Activated CD4-positive, alpha-beta T cell treated with anti-CD3 and anti-CD28 coated beads, Interleukin-2, amount 10 ng/mL, durations not matched to agents 7 days and 5 days (primary cell): ENCODE results near the gene CFAP97D1. TPM values are rescaled to one million over a fixed set of nuclear protein-coding genes. Genes with fewer than 3 reads are reported as not detected.
"Not testable (repeated sequence)": the region's sequence is repeated elsewhere in the genome, so short reads cannot be mapped to it uniquely, and the experiment has no call there.

Experiments used
- CTCF ChIA-PET: fragments of 350-600 bp; sonication (Branson Sonifier 250); formaldehyde crosslinking; loops from one replicate; lab custom pipeline; 2021; ENCODE audit warnings: antibody characterized with exemption; lab: Charles Lee
- POLR2A ChIA-PET: fragments of 350-600 bp; sonication (Branson Sonifier 250); formaldehyde crosslinking; loops from one replicate; lab custom pipeline; 2021; ENCODE audit warnings: antibody characterized with exemption; lab: Charles Lee
- DNase-seq: peaks from one replicate; pipeline ENCODE4 v3.0.0-alpha.2; 2020
- H3K27ac Mint-ChIP-seq: one replicate; pipeline ENCODE4 v1.8.0; 2021; ENCODE audit warnings: mild to moderate bottlenecking, moderate library complexity, mixed read lengths
- H3K27me3 Mint-ChIP-seq: one replicate; pipeline ENCODE4 v1.8.0; 2021; ENCODE audit warnings: mixed read lengths
- H3K36me3 Mint-ChIP-seq: one replicate; pipeline ENCODE4 v1.8.0; 2021; ENCODE audit warnings: low read depth, mixed read lengths
- H3K4me1 Mint-ChIP-seq: one replicate; pipeline ENCODE4 v1.8.0; 2021; ENCODE audit warnings: mixed read lengths
- H3K4me3 Mint-ChIP-seq: one replicate; pipeline ENCODE4 v1.8.0; 2021; ENCODE audit warnings: mild to moderate bottlenecking, moderate library complexity, mixed read lengths
- H3K9me3 Mint-ChIP-seq: one replicate; pipeline ENCODE4 v1.8.0; 2021; ENCODE audit warnings: mixed read lengths
- total RNA-seq, 2 experiments: library from RNA; stranded (reverse); gene quantifications; one replicate each; pipeline ENCODE4 v1.2.3, GENCODE V29; 2021

The CFAP97D1 gene
- total RNA-seq, 2 experiments from 2014 or later = not detected

DNA sequence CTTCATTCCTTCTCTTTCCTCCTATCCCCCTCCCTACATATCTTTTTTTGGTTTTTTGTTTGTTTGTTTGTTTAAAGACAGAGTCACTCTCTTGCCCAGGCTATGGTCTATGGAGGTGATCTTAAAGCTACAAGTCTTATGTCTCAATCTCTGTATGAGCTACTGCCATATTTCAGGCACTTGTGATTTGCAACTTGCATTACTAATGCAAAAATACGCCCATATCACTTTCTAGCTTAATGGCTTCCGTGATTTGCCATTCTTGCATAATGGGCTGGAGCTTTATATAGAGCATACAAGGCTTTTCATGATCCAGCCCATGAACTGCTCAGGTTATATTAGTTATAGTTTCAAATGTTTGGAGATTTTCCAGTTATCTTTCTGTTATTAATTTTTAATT is 7.5 kb downstream of the CFAP97D1 start:
- ChIA-PET CTCF (no interaction called here), POLR2A (no interaction called here)
- no peak for DNase-seq
- Mint-ChIP-seq H3K4me1 (peaks cover 4% of the 10 kb centered on the region), H3K27ac (peak overlapping the region; percentile 46), H3K4me3 (no peak overlapping the region), H3K27me3 (peaks cover 25% of the 10 kb centered on the region), H3K36me3 (no peaks in the 10 kb centered on the region), H3K9me3 (no peaks in the 10 kb centered on the region)

DNA sequence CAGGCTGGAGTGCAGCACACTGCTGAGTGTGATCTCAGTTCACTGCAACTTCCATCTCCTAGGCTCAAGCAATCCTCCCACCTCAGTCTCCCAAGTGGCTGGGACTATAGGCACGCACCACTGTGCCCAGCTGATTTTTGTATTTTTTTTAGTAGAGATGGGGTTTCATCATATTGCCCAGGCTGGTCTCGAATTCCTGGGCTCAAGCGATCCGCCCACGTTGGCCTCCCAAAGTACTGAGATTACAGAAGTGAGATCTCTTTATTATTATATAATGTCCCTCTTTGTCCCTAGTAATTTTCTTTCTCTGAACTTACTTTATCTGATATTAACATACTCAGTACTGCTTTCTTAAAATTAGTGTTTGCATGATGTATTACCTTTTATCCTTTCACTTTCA is 8.3 kb downstream of the CFAP97D1 start:
- peaks cover 4% of the 10 kb centered on the region for H3K4me1 Mint-ChIP-seq

DNA sequence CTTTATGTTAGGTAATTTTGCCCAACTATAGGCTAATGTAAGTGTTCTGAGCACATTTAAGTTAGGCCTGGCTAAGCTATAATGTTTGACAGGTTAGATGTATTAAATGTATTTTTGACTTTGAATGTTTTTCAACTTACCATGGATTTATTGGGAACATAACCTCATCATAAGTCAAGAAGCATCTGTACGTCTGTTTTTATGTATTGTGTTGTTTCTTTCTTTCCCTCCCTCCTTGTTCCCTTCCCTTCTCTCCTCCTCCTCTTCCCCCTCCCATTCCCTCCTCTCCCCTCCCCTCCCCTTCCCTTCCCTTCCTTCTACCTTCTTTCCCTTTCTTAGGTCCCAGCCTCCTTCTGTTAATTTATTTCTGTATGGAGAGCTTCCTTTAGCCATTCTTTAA is 9.2 kb downstream of the CFAP97D1 start:
- Mint-ChIP-seq H3K36me3 (no peaks in the 10 kb centered on the region), H3K4me1 (peaks cover 4% of the 10 kb centered on the region), H3K27ac (no peak overlapping the region), H3K4me3 (no peak overlapping the region), H3K27me3 (peaks cover 20% of the 10 kb centered on the region), H3K9me3 (no peaks in the 10 kb centered on the region)
- DNase-seq = no peak
- CTCF ChIA-PET = interaction anchor here (0.7 kb wide), 1 partner anchor 97 kb away, joined by 3 read pairs; no protein-coding TSS in a partner anchor
- POLR2A ChIA-PET = no interaction called here

More for the DNA sequence above, 8.3 kb downstream of the CFAP97D1 start:
- H3K27ac Mint-ChIP-seq = no peak overlapping the region
- ChIA-PET CTCF (no interaction called here), POLR2A (no interaction called here)
- no peak for DNase-seq
- H3K27me3 Mint-ChIP-seq = peaks cover 21% of the 10 kb centered on the region
- H3K36me3 Mint-ChIP-seq = no peaks in the 10 kb centered on the region
- H3K9me3 Mint-ChIP-seq = no peaks in the 10 kb centered on the region
- H3K4me3 Mint-ChIP-seq = no peak overlapping the region

DNA sequence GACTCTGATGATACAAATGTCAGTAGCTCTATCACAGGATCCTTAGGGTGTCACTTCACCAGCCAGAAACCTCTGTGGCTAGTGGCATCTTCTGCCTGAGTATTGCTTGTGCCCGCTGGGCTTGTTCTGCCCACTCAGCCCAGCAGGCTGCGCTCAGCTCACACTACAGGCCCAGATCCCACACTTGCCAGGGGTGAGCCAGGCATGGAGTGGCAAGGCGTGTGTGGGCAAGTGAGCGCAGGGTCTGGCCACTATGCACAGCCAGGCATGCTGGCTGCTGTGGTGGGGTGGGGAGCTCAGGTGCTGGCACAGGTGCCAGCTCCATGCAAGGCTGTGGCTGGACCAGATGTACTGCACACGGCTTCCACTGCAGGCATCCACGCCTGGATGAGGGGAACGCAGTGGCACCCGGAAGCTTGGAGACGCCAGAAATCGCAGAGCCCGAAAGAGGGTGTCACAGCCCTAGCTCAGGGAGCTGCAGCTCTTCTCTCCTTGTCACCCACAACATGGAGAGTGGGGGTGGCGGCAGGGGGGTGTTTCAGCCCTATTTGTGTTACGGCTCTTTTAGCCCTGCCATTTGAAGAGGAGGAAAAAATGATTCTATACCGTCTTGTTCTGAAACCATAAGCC is 10.2 kb downstream of the CFAP97D1 start:
- no peaks in the 10 kb centered on the region for H3K9me3 Mint-ChIP-seq
- H3K27me3 Mint-ChIP-seq = peaks cover 23% of the 10 kb centered on the region
- no peak overlapping the region for H3K4me3 Mint-ChIP-seq
- peaks cover 4% of the 10 kb centered on the region for H3K4me1 Mint-ChIP-seq
- POLR2A ChIA-PET = interaction anchor here (0.6 kb wide), 1 partner anchor 526 kb away, joined by 3 read pairs; no protein-coding TSS in a partner anchor
- no peak overlapping the region for H3K27ac Mint-ChIP-seq
- H3K36me3 Mint-ChIP-seq = no peaks in the 10 kb centered on the region
- CTCF ChIA-PET = interaction anchor here (1.0 to 1.3 kb wide), 2 partner anchors 50 to 74 kb away, joined by 3 to 4 read pairs; no protein-coding TSS in a partner anchor
- no peak for DNase-seq

DNA sequence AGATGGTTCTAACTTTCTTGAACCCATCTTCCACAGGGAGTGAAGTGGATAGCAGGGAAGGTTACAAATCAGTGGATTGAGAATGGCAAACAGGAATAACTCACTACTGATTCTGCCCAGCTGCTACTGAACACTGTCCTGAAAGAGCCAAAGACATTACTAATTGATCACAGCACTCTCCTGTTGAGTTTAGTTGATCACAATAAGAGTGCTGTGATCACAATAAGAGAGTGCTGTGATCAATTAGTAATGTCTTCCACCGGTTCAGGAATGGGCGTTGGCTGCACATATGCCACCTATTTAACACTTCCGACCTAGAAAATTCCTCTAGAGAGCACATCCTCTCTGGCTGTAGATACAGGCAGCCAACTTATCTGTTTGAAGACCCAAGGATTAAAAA is 11.4 kb downstream of the CFAP97D1 start:
- ChIA-PET POLR2A (interaction anchor here (0.6 kb wide), 1 partner anchor 74 kb away, joined by 12 read pairs; no protein-coding TSS in a partner anchor), CTCF (interaction anchor here (0.6 kb wide), 2 partner anchors 248 to 909 kb away, joined by 3 to 5 read pairs; no protein-coding TSS in a partner anchor)
- Mint-ChIP-seq H3K4me3 (no peak overlapping the region), H3K27me3 (peaks cover 30% of the 10 kb centered on the region), H3K36me3 (no peaks in the 10 kb centered on the region), H3K9me3 (no peaks in the 10 kb centered on the region), H3K27ac (no peak overlapping the region), H3K4me1 (peaks cover 4% of the 10 kb centered on the region)
- no peak for DNase-seq

DNA sequence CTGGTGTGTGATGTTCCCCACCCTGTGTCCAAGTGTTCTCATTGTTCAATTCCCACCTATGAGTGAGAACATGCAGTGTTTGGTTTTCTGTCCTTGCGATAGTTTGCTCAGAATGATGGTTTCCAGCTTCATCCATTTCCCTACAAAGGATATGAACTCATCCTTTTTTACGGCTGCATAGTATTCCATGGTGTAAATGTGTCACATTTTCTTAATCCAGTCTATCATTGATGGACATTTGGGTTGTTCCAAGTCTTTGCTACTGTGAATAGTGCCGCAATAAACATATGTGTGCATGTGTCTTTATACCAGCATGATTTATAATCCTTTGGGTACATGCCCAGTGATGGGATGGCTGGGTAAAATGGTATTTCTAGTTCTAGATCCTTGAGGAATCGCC is 12.4 kb downstream of the CFAP97D1 start:
- H3K4me1 Mint-ChIP-seq, DNase-seq, H3K9me3 Mint-ChIP-seq, CTCF ChIA-PET, H3K4me3 Mint-ChIP-seq, H3K36me3 Mint-ChIP-seq, POLR2A ChIA-PET, H3K27ac Mint-ChIP-seq: not testable (repeated sequence)
- peaks cover 35% of the 10 kb centered on the region for H3K27me3 Mint-ChIP-seq

DNA sequence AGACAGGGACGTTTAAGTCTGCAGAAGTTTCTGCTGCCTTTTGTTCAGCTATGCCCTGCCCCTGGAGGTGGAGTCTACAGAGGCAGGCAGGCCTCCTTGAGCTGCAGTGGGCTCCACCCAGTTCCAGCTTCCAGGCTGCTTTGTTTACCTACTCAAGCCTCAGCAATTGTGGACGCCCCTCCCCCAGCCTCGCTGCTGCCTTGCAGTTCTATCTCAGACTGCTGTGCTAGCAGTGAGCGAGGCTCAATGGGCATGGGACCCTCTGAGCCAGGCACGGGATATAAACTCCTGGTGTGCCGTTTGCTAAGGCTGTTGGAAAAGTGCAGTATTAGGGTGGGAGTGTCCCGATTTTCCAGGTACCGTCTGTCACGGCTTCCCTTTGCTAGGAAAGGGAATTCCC is 17.8 kb downstream of the CFAP97D1 start:
- peaks cover 39% of the 10 kb centered on the region for H3K27me3 Mint-ChIP-seq
- POLR2A ChIA-PET, H3K36me3 Mint-ChIP-seq, H3K4me1 Mint-ChIP-seq, H3K4me3 Mint-ChIP-seq, CTCF ChIA-PET, H3K27ac Mint-ChIP-seq, DNase-seq, H3K9me3 Mint-ChIP-seq: not testable (repeated sequence)

DNA sequence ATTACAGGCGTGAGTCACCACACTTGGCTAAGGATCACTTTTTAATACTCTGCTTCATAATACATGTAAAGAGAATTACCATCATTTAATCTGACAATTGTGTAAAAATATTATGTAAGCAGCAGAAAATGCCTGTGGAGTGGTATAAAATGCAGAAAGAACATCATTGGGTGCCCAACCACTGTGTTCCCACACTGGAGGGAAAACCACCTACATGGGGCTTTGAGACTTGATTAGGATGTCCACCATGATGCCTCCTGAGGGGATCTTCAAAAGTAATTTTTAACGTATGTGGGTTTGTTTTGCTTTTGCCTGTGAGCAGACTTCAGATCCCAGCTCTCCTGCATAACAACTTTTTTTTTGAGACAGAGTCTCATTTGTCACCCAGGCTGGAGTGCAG is 18.8 kb downstream of the CFAP97D1 start:
- POLR2A ChIA-PET = no interaction called here
- H3K36me3 Mint-ChIP-seq = no peaks in the 10 kb centered on the region
- H3K4me1 Mint-ChIP-seq = no peaks in the 10 kb centered on the region
- DNase-seq = no peak
- no peaks in the 10 kb centered on the region for H3K9me3 Mint-ChIP-seq
- H3K27me3 Mint-ChIP-seq = peaks cover 42% of the 10 kb centered on the region
- no peak overlapping the region for H3K4me3 Mint-ChIP-seq
- CTCF ChIA-PET = no interaction called here
- H3K27ac Mint-ChIP-seq = no peak overlapping the region

DNA sequence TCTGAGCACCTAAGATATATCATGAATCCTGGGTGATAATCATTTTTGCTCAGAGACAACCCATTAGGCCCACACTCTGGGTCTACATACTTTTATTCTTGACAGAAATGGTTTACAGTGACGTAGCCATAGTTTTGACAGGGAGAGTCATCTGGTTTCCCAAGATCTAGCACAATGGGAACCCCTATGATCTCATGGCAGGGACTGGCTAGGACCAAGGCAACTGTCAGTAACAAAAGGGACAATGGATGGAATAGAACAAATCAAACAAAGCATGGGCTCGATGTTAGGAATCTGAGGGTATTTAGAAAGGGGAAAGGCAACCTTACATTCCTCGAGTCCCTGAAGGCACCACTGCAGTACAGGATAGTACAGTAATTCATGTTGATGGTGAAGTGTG is 20.5 kb downstream of the CFAP97D1 start:
- no peaks in the 10 kb centered on the region for H3K4me1 Mint-ChIP-seq
- H3K9me3 Mint-ChIP-seq = no peaks in the 10 kb centered on the region
- no peaks in the 10 kb centered on the region for H3K36me3 Mint-ChIP-seq
- peaks cover 41% of the 10 kb centered on the region for H3K27me3 Mint-ChIP-seq
- H3K4me3 Mint-ChIP-seq = no peak overlapping the region
- POLR2A ChIA-PET = no interaction called here
- CTCF ChIA-PET = no interaction called here
- DNase-seq = no peak
- no peak overlapping the region for H3K27ac Mint-ChIP-seq

DNA sequence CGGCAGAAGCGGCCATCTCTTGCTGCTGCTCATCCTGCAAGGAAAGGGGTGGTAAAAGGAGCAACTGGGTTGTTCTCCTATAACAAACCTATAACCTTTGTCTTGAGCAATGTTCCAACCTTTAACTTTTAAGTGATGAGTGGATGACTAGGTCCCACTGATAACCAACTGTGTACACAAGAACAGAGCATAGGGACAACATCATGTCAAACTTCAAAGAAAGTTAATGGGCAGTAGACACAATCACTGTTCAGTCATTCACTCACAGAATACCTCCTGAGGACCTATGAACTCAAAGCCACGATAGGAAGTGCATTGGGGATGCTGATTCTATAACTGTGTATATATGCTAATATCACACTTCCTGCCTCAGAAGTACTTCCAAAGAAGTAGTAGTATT is 21.6 kb downstream of the CFAP97D1 start:
- Mint-ChIP-seq H3K4me3 (no peak overlapping the region), H3K9me3 (no peaks in the 10 kb centered on the region), H3K27me3 (peaks cover 35% of the 10 kb centered on the region), H3K4me1 (no peaks in the 10 kb centered on the region), H3K36me3 (no peaks in the 10 kb centered on the region), H3K27ac (no peak overlapping the region)
- no peak for DNase-seq
- ChIA-PET CTCF (no interaction called here), POLR2A (no interaction called here)

DNA sequence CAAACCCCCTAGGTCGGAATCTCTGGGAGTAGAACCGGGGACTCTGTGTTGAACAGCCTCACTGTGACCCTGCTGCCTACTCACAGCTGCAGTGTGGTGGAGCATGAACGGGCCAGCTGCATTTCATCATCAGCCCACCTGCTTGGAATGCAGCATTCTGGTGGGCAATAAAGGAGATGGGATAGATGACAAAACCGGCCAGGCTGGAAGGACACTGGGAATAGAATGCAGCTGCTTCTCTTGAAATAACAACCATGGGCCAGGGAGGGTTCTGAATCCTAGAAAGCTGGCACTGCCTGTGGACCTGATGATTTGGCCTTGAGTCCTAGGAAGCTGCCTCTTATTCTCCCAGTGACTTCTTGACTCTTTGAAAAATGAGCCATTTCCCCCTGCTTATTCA is 23.5 kb downstream of the CFAP97D1 start:
- Mint-ChIP-seq H3K4me3 (no peak overlapping the region), H3K27me3 (peaks cover 31% of the 10 kb centered on the region), H3K9me3 (no peaks in the 10 kb centered on the region), H3K27ac (no peak overlapping the region), H3K4me1 (no peaks in the 10 kb centered on the region), H3K36me3 (no peaks in the 10 kb centered on the region)
- ChIA-PET POLR2A (no interaction called here), CTCF (no interaction called here)
- DNase-seq = no peak

DNA sequence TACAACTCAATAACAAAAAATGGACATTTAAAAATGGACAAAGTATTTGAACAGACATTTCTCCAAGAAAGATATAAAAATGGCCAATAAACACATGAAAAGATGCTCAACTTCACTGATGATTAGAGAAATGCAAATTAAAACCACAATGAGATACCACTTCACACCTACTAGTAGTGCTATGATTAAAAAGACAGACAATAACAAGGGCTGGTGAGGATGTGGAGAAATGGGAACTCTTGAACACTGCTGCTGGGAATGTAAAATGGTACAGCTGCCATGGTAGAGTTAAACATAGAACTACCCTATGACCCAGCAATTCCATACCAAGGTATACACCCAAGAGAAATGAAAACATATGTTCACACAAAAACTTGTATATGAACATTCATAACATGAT is 24.9 kb downstream of the CFAP97D1 start:
- no peaks in the 10 kb centered on the region for H3K4me1 Mint-ChIP-seq

DNA sequence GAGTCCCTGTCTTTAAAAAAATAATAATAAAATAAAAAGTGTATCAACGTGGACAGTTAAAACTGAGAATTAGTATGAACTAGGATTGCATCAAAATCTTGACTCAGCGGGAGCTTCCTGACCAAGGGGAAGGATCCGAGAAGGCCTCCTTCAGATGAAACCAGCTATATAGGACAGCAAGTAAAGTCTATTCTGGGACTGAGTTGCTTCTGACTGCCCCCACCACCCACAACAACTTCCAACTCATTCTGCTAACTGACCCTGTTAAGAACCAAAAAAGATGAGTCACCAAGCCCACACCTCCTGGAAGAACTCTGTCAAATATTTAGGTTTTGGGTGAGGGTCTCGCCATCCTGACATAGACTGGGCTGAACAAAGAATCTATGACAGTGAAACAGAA is 27.8 kb downstream of the CFAP97D1 start:
- no peaks in the 10 kb centered on the region for H3K36me3 Mint-ChIP-seq
- H3K27ac Mint-ChIP-seq = no peak overlapping the region
- H3K9me3 Mint-ChIP-seq = no peaks in the 10 kb centered on the region
- H3K27me3 Mint-ChIP-seq = peaks cover 22% of the 10 kb centered on the region
- no peak for DNase-seq
- ChIA-PET CTCF (no interaction called here), POLR2A (no interaction called here)
- no peak overlapping the region for H3K4me3 Mint-ChIP-seq
- H3K4me1 Mint-ChIP-seq = no peaks in the 10 kb centered on the region

More for the DNA sequence above, 24.9 kb downstream of the CFAP97D1 start:
- ChIA-PET POLR2A (no interaction called here), CTCF (no interaction called here)
- no peak for DNase-seq
- Mint-ChIP-seq H3K27me3 (peaks cover 31% of the 10 kb centered on the region), H3K36me3 (no peaks in the 10 kb centered on the region), H3K4me3 (no peak overlapping the region), H3K9me3 (no peaks in the 10 kb centered on the region), H3K27ac (no peak overlapping the region)

DNA sequence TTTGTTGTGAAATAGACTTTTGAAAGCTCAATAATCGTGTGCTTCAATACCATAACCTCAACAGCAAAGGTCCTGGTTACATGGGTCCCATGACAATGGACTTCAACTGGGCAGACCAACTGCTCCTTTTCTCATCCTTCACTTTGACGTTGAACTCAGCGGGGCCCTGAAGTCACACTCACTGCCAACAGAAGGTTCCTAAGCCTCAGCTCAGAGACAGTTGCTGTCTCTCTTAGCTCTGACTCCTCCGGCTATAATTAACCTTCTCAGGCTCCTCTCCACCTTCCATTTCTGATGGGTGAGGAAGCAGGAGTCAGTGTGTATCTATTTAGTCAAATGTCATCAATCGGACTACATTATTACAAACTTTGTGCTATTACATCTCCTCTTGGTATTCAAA is 28.9 kb downstream of the CFAP97D1 start:
- Mint-ChIP-seq H3K9me3 (no peaks in the 10 kb centered on the region), H3K4me1 (no peaks in the 10 kb centered on the region), H3K27me3 (peaks cover 14% of the 10 kb centered on the region), H3K36me3 (no peaks in the 10 kb centered on the region), H3K4me3 (no peak overlapping the region), H3K27ac (no peak overlapping the region)
- ChIA-PET POLR2A (no interaction called here), CTCF (interaction anchor here (0.6 kb wide), 1 partner anchor 11 kb away, joined by 5 read pairs; no protein-coding TSS in a partner anchor)
- DNase-seq = no peak
